ES-I3 (cell line): ENCODE results near the gene VANGL2.

Source experiments
- H3K36me3 ChIP-seq: 2 replicates; pipeline ENCODE4 v1.6.1; 2013; ENCODE audit warnings: mild to moderate bottlenecking, low read length, control low read depth, moderate library complexity; ENCODE audit not compliant: insufficient read depth
- H3K4me1 ChIP-seq: 2 replicates; pipeline ENCODE4 v1.6.1; 2013; ENCODE audit warnings: mild to moderate bottlenecking, control low read depth, low read length; ENCODE audit not compliant: insufficient read depth
- H3K9ac ChIP-seq: 2 replicates; pipeline ENCODE4 v1.6.1; 2013; ENCODE audit warnings: low read depth, mild to moderate bottlenecking, low read length, moderate library complexity
- H3K9me3 ChIP-seq: 2 replicates; pipeline ENCODE4 v1.6.1; 2013; ENCODE audit warnings: mild to moderate bottlenecking, low read length, moderate library complexity; ENCODE audit not compliant: control insufficient read depth, insufficient read depth

VANGL2 gene

GRCh38 chr1:160400223-160400645, at the start of gene VANGL2:
Gene VANGL2, plus strand, starts transcription at chr1:160400564. Its CDS starts 15,274 bp downstream, at chr1:160415838.
- peak within 1 kb of the TSS; percentile 86 for H3K9ac ChIP-seq
- no peaks in the 10 kb centered on the region for H3K36me3 ChIP-seq
- no peaks in the 10 kb centered on the region for H3K9me3 ChIP-seq
- peaks cover 47% of the 10 kb centered on the region for H3K4me1 ChIP-seq

- Histone ChIP-seq H3K9me3 (no peaks in the 10 kb centered on the region), H3K36me3 (peaks cover 43% of the 10 kb centered on the region), H3K9ac (no peak overlapping the region), H3K4me1 (no peaks in the 10 kb centered on the region)
These were observed 48.7 kb upstream of the VANGL2 start for GRCh38 chr1:160351629-160352028.

- Histone ChIP-seq H3K9ac (no peak overlapping the region), H3K9me3 (no peaks in the 10 kb centered on the region), H3K36me3 (peaks cover 45% of the 10 kb centered on the region), H3K4me1 (no peaks in the 10 kb centered on the region)
These were observed 47.8 kb upstream of the VANGL2 start for GRCh38 chr1:160352555-160352954.

- Histone ChIP-seq H3K4me1 (no peaks in the 10 kb centered on the region), H3K9ac (no peak overlapping the region), H3K9me3 (no peaks in the 10 kb centered on the region), H3K36me3 (peaks cover 45% of the 10 kb centered on the region)
These were observed 47.1 kb upstream of the VANGL2 start for GRCh38 chr1:160353223-160353622.

- Histone ChIP-seq H3K36me3 (peaks cover 42% of the 10 kb centered on the region), H3K4me1 (no peaks in the 10 kb centered on the region; the same call in 1 of the 2 replicates), H3K9me3 (no peaks in the 10 kb centered on the region), H3K9ac (no peak overlapping the region)
These were observed 45.9 kb upstream of the VANGL2 start for GRCh38 chr1:160354388-160354985.

- no peaks in the 10 kb centered on the region for H3K9me3 ChIP-seq
- H3K9ac ChIP-seq, result no peak overlapping the region
- H3K4me1 ChIP-seq, result peaks cover 13% of the 10 kb centered on the region
- H3K36me3 ChIP-seq, result peaks cover 31% of the 10 kb centered on the region
These were observed 42.9 kb upstream of the VANGL2 start for GRCh38 chr1:160357286-160358002.

GRCh38 chr1:160358073-160358472, 42.3 kb upstream of the VANGL2 start:
- Histone ChIP-seq H3K36me3 (peaks cover 29% of the 10 kb centered on the region), H3K9ac (no peak overlapping the region)

GRCh38 chr1:160359559-160360226, 40.7 kb upstream of the VANGL2 start:
- H3K4me1 ChIP-seq, result peaks cover 32% of the 10 kb centered on the region
- no peak overlapping the region for H3K9ac ChIP-seq
- no peaks in the 10 kb centered on the region for H3K9me3 ChIP-seq
- H3K36me3 ChIP-seq, result peaks cover 23% of the 10 kb centered on the region

More at GRCh38 chr1:160358073-160358472, 42.3 kb upstream of the VANGL2 start:
- Histone ChIP-seq H3K4me1 (peaks cover 19% of the 10 kb centered on the region), H3K9me3 (no peaks in the 10 kb centered on the region)

- H3K9me3 ChIP-seq, result no peaks in the 10 kb centered on the region
- H3K36me3 ChIP-seq, result peaks cover 17% of the 10 kb centered on the region
- no peak overlapping the region for H3K9ac ChIP-seq
- peaks cover 32% of the 10 kb centered on the region for H3K4me1 ChIP-seq
These were observed 40.1 kb upstream of the VANGL2 start for GRCh38 chr1:160360227-160360695.

- Histone ChIP-seq H3K9ac (no peak overlapping the region), H3K9me3 (no peaks in the 10 kb centered on the region), H3K4me1 (peaks cover 32% of the 10 kb centered on the region), H3K36me3 (peaks cover 9% of the 10 kb centered on the region)
These were observed 39.2 kb upstream of the VANGL2 start for GRCh38 chr1:160361199-160361598.

- H3K9me3 ChIP-seq, result no peaks in the 10 kb centered on the region
- no peak overlapping the region; the same call in 1 of the 2 replicates for H3K9ac ChIP-seq
- peaks cover 36% of the 10 kb centered on the region for H3K4me1 ChIP-seq
- peaks cover 5% of the 10 kb centered on the region for H3K36me3 ChIP-seq
These were observed 38.6 kb upstream of the VANGL2 start for GRCh38 chr1:160361814-160362167.

GRCh38 chr1:160362168-160362957, 38.0 kb upstream of the VANGL2 start:
- Histone ChIP-seq H3K36me3 (peaks cover 4% of the 10 kb centered on the region; the same call in 1 of the 2 replicates), H3K9ac (peak overlapping the region; percentile 23; the same call in 1 of the 2 replicates), H3K9me3 (no peaks in the 10 kb centered on the region), H3K4me1 (peaks cover 36% of the 10 kb centered on the region)

- Histone ChIP-seq H3K36me3 (peaks cover 4% of the 10 kb centered on the region; the same call in 1 of the 2 replicates), H3K4me1 (peaks cover 36% of the 10 kb centered on the region), H3K9me3 (no peaks in the 10 kb centered on the region), H3K9ac (no peak overlapping the region)
These were observed 37.4 kb upstream of the VANGL2 start for GRCh38 chr1:160363010-160363409.
